ENCODE results near the gene KCNIP3.

DNA sequence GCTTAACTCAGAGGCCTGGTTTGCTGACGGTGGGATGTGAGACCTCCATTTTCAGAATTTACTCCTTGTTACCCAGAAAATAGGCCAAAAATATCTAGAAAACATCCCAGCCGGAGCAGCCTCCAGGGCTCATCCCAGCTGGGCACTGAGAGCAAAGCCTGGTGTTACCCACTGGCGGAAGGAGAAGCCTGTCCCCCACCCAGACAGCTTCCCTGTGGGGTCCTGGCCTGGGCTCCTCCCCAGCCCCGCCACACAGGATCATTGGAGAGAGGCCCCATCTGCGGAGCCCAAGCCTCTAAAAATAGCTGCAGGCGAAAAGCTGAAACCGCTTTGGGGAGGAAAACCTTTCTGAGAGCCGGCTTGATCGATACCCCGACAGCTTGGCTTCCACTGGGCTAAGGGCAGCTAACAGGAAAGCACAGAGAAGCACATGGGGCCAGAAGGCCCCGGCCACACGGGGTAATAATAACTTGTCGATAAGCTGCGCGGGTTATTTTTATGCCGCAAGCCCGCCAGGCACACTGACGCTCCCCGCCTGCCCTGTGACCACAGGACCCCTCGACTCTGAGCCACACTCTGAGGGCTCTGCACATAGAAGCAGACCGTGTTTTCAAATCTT lies 78.5 kb downstream of the KCNIP3 start:
- TF ChIP-seq, protein P1, sequence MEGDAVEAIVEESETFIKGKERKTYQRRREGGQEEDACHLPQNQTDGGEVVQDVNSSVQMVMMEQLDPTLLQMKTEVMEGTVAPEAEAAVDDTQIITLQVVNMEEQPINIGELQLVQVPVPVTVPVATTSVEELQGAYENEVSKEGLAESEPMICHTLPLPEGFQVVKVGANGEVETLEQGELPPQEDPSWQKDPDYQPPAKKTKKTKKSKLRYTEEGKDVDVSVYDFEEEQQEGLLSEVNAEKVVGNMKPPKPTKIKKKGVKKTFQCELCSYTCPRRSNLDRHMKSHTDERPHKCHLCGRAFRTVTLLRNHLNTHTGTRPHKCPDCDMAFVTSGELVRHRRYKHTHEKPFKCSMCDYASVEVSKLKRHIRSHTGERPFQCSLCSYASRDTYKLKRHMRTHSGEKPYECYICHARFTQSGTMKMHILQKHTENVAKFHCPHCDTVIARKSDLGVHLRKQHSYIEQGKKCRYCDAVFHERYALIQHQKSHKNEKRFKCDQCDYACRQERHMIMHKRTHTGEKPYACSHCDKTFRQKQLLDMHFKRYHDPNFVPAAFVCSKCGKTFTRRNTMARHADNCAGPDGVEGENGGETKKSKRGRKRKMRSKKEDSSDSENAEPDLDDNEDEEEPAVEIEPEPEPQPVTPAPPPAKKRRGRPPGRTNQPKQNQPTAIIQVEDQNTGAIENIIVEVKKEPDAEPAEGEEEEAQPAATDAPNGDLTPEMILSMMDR (conservative IDR thresholded peaks at IDR 0.05; ENCODE audit: low read depth, low read length) = no peak
- TF ChIP-seq EZH2 (IDR thresholded peaks at IDR 0.05; ENCODE audit: low read length, unreplicated experiment) (no peak), EZH2phosphoT487 (IDR thresholded peaks at IDR 0.05; ENCODE audit: borderline replicate concordance, low read length) (no peak)
